GM21360 (cell line): Measurements from ENCODE around the gene ZNF438.
"Not testable (repeated sequence)": the region's sequence is repeated elsewhere in the genome, so short reads cannot be mapped to it uniquely, and the experiment has no call there.

ENCODE experiments used
- ATAC-seq: cut with Tn5 transposase; IDR thresholded peaks from one replicate; pipeline ENCODE4 v1.9.1; 2021; ENCODE audit warnings: mild to moderate bottlenecking, moderate library complexity; ENCODE audit not compliant: unreplicated experiment

ZNF438 gene

GRCh38 chr10:30959836-30960210 is 71.8 kb downstream of the ZNF438 start:
- no peak for ATAC-seq

GRCh38 chr10:30949218-30949617 is 82.4 kb downstream of the ZNF438 start:
- ATAC-seq: not testable (repeated sequence)

DNA sequence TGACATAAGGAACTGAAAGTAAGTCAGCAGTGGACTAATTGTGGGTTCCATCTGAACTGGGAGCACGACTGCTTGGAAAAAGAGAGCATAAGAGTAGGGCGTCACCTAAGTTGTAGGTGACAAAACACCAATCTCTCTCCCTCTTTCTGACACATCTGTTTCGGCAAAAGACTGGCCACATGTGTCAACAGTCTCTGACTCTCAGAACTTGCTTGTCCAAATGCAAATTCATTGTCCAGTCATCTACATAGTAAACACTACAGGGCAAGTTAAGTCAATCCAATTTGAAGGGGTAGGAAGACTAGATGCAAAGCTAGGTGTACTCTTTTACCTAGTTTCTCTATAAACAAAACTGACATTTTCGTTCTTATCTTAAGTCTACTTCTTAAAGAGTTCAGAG is 87.7 kb downstream of the ZNF438 start:
- ATAC-seq: no peak

GRCh38 chr10:30943451-30943850 is 88.2 kb downstream of the ZNF438 start:
- ATAC-seq: no peak

DNA sequence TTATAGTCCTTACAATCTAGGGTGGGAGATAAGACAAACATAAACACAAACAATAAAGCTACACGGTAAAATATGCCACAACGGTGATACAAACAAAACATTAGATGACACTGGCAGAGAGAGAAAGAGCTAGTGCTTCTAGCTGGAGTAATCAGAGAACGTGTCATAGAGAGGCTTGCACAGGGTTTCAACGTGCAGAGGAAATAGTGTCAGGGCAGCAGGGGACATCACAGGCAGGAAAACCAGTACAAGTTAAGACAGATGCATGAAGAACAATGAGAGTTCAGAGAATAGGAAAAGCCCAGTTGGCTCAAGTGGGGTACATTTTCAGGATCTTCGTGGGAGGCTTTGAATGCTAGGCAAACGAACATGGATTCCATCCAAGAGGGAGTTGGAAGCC is 91.4 kb downstream of the ZNF438 start:
- no peak for ATAC-seq

DNA sequence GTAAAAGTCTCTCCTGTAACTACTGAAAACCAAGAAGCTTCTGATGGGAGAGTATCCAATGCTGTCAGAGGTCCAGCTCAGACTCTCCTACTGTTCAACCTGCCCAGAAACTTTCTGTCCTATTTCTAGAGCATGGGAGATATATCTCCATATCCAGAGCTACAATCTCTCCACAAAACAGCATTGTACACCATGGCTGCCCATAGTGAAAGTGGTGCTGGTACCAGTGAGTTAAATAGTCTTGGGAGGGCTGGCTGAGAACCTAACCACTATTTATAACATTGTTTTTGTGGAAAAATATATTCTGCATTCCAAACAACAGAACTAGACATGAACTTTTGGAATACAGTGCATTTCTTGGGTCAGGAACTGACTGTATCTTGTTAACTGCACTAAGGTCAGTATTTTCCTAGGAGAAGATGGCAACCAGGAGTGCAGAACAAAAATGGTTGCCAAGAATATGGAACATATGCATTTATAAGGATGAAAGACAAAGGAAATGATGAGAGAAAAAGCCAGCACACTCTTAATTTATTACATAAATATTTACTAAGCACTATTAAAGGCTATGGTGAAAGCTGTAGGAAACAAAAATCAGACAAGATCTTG is 91.9 kb downstream of the ZNF438 start:
- ATAC-seq: no peak

- ATAC-seq: no peak
Measured at GRCh38 chr10:30935078-30935477, 96.6 kb downstream of the ZNF438 start.

GRCh38 chr10:30931094-30931493 is 100.6 kb downstream of the ZNF438 start:
- ATAC-seq: no peak

- ATAC-seq: no peak
Measured at GRCh38 chr10:30929901-30930520, 101.7 kb downstream of the ZNF438 start.

- ATAC-seq: not testable (repeated sequence)
Measured at GRCh38 chr10:30929311-30929729, 102.3 kb downstream of the ZNF438 start.

DNA sequence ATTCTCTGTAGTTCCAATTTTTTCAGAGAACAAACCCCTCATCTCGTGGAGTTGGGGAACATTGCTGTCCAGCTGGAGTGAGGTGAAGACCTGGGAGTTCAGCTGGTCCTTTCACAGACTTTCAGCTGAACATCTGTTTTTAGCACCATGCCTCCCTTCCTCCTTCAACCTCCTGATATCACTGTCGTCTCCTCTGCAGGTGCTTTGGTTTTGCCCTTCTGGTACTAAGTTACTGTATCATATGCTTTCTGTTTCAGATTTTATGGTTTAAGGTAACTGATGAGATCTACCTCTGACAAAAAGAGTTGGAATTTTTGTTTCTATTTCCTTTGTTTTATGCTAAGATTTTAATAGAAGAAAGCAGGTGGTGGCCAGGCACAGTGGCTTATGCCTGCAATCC is 102.9 kb downstream of the ZNF438 start:
- ATAC-seq: no peak

GRCh38 chr10:30918651-30919050 is 113.0 kb downstream of the ZNF438 start:
- no peak for ATAC-seq

DNA sequence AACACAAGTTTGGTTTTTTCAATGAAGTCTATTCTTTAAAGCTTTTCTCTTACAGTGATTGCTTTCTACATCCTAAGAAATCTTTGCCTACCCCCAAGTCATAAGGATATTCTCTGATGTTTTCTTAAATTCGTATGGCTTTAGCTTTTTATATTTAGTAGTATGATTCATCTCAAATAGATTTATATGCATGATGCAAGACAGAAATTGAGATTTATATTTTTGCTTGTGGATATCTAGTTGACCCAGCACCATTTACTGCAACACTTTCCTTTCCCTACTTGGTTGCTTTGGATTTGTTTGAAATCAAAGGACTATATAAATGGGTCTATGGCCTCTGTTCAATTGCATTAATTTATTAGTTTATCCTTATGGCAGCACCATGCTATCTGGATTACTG is 113.9 kb downstream of the ZNF438 start:
- no peak for ATAC-seq

- ATAC-seq: no peak
Measured at GRCh38 chr10:30917067-30917466, 114.6 kb downstream of the ZNF438 start.

GRCh38 chr10:30915146-30915545 is 116.5 kb downstream of the ZNF438 start:
- no peak for ATAC-seq

GRCh38 chr10:30911303-30911863 is 120.3 kb downstream of the ZNF438 start:
- ATAC-seq: no peak

DNA sequence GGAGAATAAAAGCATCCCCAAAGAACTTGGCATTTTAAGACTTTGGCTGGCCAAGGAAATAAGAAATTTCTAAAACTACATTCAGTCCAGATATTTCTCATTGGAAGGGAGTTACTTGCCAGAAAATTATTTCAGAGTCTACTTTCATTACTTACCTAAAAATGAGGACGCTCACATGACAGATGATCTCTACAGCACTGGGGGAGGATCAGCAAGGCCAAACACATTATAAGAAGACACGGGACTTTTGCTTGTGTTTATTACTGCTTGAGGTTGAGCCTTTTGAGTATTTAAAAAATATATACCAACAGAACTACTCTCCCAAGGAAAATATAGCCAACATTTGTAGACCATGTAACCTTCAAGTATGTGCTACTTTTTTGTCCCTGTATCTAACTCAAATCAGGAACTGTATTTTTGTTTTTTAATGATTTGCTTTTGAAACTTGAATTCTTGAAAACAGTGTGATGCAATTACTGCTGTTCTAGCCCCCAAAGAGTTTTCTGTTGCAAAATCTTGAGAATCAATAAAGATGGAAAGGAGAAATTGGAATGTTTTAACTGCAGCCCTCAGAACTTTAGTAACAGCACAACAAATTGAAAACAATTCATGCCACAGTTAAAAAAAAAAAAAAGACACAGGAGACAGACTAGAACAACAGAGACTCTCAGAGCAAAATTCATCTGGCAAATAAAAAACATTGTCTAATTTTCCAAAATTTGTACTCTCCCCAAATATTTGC is 128.1 kb downstream of the ZNF438 start:
- ATAC-seq: no peak

DNA sequence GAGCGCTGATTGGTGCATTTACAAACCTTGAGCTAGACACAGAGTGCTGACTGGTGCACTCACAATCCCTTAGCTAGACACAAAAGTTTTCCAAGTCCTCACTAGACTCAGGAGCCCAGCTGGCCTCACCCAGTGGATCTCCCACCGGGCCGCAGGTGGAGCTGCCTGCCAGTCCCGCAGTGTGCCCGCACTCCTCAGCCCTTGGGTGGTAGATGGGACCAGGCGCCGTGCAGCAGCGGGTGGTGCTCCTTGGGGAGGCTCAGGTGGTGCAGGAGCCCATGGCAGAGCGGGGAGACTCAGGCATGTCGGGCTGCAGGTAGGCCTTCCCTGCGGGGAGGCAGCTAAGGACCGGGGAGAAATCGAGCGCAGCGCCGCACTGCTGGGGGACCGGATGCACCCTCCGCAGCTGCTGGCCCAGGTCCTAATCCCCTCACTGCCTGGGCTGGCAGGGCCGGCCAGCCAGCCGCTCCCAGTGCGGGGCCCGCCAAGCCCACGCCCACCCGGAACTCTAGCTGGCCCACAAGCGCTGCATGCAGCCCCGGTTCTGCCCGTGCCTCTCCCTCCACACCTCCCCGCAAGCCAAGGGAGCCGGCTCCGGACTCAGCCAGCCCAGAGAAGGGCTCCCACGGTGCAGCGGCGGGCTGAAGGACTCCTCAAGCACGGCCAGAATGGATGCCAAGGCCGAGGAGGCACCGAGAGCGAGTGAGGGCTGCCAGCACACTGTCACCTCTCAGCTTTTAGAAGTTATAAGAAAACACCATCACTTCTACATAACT is 128.9 kb downstream of the ZNF438 start:
- ATAC-seq: no peak

- not testable (repeated sequence) for ATAC-seq
Measured at GRCh38 chr10:30901487-30901886, 130.2 kb downstream of the ZNF438 start.

- ATAC-seq: no peak
Measured at GRCh38 chr10:30898964-30899363, 132.7 kb downstream of the ZNF438 start.

DNA sequence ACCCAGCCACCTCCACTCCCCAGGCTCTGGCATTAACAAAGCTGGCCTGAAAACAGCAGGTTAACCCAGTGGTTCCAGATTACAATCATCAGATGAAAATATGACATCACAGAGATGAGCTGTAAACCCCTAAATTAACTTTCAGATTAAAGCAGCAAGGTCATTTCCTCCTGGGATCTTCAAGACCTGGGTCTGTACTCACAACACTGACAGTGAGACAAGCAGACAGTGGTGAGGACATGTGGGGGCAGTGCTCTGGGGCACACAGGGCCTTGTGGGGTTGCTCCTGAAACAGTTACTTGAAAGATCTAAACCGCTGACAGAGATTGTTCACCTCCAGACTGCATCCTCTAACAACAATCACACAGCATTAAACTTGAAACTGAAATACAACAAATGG is 134.1 kb downstream of the ZNF438 start:
- no peak for ATAC-seq
